Uterus (tissue), 2 donors: ENCODE measurements around the gene FAM25C.
"Not testable (repeated sequence)": the region's sequence is repeated elsewhere in the genome, so short reads cannot be mapped to it uniquely, and the experiment has no call there.

Experiments
- CTCF ChIP-seq, 4 experiments: fragments of 200-600 bp in 2 of 4; fragments of 450-650 bp in 2 of 4; sonication (generic) in 2 of 4; IDR thresholded peaks; one replicate each; pipeline ENCODE4 v1.5.1; 2016 to 2019; ENCODE audit warnings: antibody characterized with exemption in 4 of 4, mild to moderate bottlenecking in 2 of 4, moderate library complexity in 1 of 4
- POLR2A ChIP-seq, 2 donors: fragments of 450-650 bp; IDR thresholded peaks; one replicate each; pipeline ENCODE4 v1.6.1; 2016; ENCODE audit warnings: antibody characterized with exemption in 2 of 2, mild to moderate bottlenecking in 1 of 2, moderate library complexity in 1 of 2

- not testable (repeated sequence) for TF ChIP-seq POLR2A, CTCF (IDR thresholded peaks at IDR 0.05)
These were observed 26.5 kb downstream of the FAM25C start for GRCh38 chr10:47973131-47973530.
